Left ventricle myocardium superior (tissue), 1 donor: ENCODE data around the gene PPP1R12A. TPM values are rescaled to one million over a fixed set of nuclear protein-coding genes. Genes with fewer than 3 reads are reported as not detected.

Source experiments
- ATAC-seq: fragments of 200-7000 bp; cut with Tn5 transposase; one replicate; pipeline ENCODE4 v1.9.1; 2020; ENCODE audit warnings: mild to moderate bottlenecking, moderate library complexity
- DNase-seq: peaks from one replicate; pipeline ENCODE4 v3.0.0-alpha.2; 2020
- intact Hi-C: fragments of 100-400 bp; cut with micrococcal nuclease; formaldehyde crosslinking; loops from one replicate; pipeline ENCODE4 v1.11.0; 2022
- total RNA-seq: library from RNA; stranded (reverse); fragmentation: NEBNext Ultra II Directional; extraction: Animal tissue kit (Norgen Biotek cat#: 25700); gene quantifications from one replicate; pipeline ENCODE4 v1.2.1, GENCODE V29; 2021
- donor health status: DM: no; HTN: yes; CAD: no; lungs with severe emphysema.

The PPP1R12A gene
- total RNA-seq, 1 donor from 2014 or later: 40.7 TPM

GRCh38 chr12:79725987-79726386 lies 208.9 kb downstream of the PPP1R12A start:
- intact Hi-C loops: no loop called here
- DNase-seq (no peak), ATAC-seq (no peak)

Other genes starting within 250 kb of the PPP1R12A start
- 17.3 TPM for gene PAWR, start 244.1 kb downstream of the PPP1R12A start, total RNA-seq
- gene OTOGL, start 164.4 kb upstream of the PPP1R12A start, total RNA-seq: 0.27 TPM